HG03064 (cell line): ENCODE data around the gene NALF2.
A peak's percentile ranks its signal among the peaks of the same experiment; 100 is the strongest.

Experiments used
- ATAC-seq: cut with Tn5 transposase; IDR thresholded peaks from one replicate; pipeline ENCODE4 v1.9.1; 2021; ENCODE audit warnings: low read depth; ENCODE audit not compliant: unreplicated experiment

NALF2 gene

GRCh38 chrX:69524781-69525363, 20.7 kb downstream of the NALF2 start:
- ATAC-seq = no peak

- ATAC-seq = no peak
Observed at GRCh38 chrX:69530306-69530705, 26.2 kb downstream of the NALF2 start.

- no peak for ATAC-seq
Observed at GRCh38 chrX:69531031-69531755, 27.1 kb downstream of the NALF2 start.

GRCh38 chrX:69535661-69536060, 31.5 kb downstream of the NALF2 start:
- ATAC-seq = no peak

GRCh38 chrX:69538321-69538876, 34.3 kb downstream of the NALF2 start:
- ATAC-seq = peak; percentile 78

GRCh38 chrX:69539437-69539836, 35.3 kb downstream of the NALF2 start:
- ATAC-seq = no peak

GRCh38 chrX:69541956-69542355, 37.8 kb downstream of the NALF2 start:
- no peak for ATAC-seq

- ATAC-seq = no peak
Observed at GRCh38 chrX:69543572-69543971, 39.4 kb downstream of the NALF2 start.

- no peak for ATAC-seq
Observed at GRCh38 chrX:69546417-69546816, 42.3 kb downstream of the NALF2 start.

- ATAC-seq = no peak
Observed at GRCh38 chrX:69546978-69547377, 42.9 kb downstream of the NALF2 start.

GRCh38 chrX:69551421-69552009, 47.4 kb downstream of the NALF2 start:
- no peak for ATAC-seq

GRCh38 chrX:69552512-69552911, 48.4 kb downstream of the NALF2 start:
- ATAC-seq = no peak
